ENCODE data around the gene EVI2B.

- no peak for TF ChIP-seq CTCF (IDR thresholded peaks at IDR 0.05)
- no peak for TF ChIP-seq POLR2AphosphoS5 (IDR thresholded peaks at IDR 0.05; ENCODE audit: insufficient read depth in 1 of 2, low read depth in 1 of 2)
- no peak for TF ChIP-seq POLR2A (IDR thresholded peaks at IDR 0.05)
Observed at GRCh38 chr17:31294820-31295488, 18.9 kb downstream of the EVI2B start.

All from vagina (tissue), 2 donors.